Progenitor cell of endocrine pancreas (in vitro differentiated cells): Measurements from ENCODE around the gene GRIN2A. TPM values are rescaled to one million over a fixed set of nuclear protein-coding genes. Genes with fewer than 3 reads are reported as not detected.

Source experiments
- DNase-seq: peaks from one replicate; pipeline ENCODE4 v3.0.0; 2021; ENCODE audit warnings: low spot score; ENCODE audit not compliant: unreplicated experiment
- H3K27ac Mint-ChIP-seq: 2 replicates; pipeline ENCODE4 v1.8.0; 2021; ENCODE audit warnings: mild to moderate bottlenecking, moderate library complexity, mixed read lengths
- H3K27me3 Mint-ChIP-seq: 2 replicates; pipeline ENCODE4 v1.8.0; 2021; ENCODE audit warnings: mixed read lengths
- H3K36me3 Mint-ChIP-seq: 2 replicates; pipeline ENCODE4 v1.8.0; 2022; ENCODE audit warnings: mixed read lengths; ENCODE audit not compliant: insufficient read depth
- H3K4me1 Mint-ChIP-seq: 2 replicates; pipeline ENCODE4 v1.8.0; 2021; ENCODE audit warnings: low read depth, mixed read lengths
- H3K4me3 Mint-ChIP-seq: 2 replicates; pipeline ENCODE4 v1.8.0; 2021; ENCODE audit warnings: low read depth, mild to moderate bottlenecking, moderate library complexity, mixed read lengths
- H3K9me3 Mint-ChIP-seq: 2 replicates; pipeline ENCODE4 v1.8.0; 2021; ENCODE audit warnings: low read depth, mixed read lengths
- CTCF ChIP-seq: fragments of 200-600 bp; sonication (generic); IDR thresholded peaks from one replicate; pipeline ENCODE4 v1.5.0; 2021; ENCODE audit warnings: antibody characterized with exemption, mild to moderate bottlenecking; ENCODE audit not compliant: unreplicated experiment
- total RNA-seq: library from RNA; stranded (reverse); gene quantifications from 2 replicates; pipeline ENCODE4 v1.2.1, GENCODE V29; 2021

Gene GRIN2A
- total RNA-seq, 1 donor from 2014 or later, result 1.7 TPM

GRCh38 chr16:10225653-10226052 is 43.4 kb upstream of the GRIN2A start:
- DNase-seq, result no peak
- no peak overlapping the region for H3K4me3 Mint-ChIP-seq
- peaks cover 6% of the 10 kb centered on the region for H3K27me3 Mint-ChIP-seq
- H3K4me1 Mint-ChIP-seq, result peaks cover 5% of the 10 kb centered on the region
- no peak for TF ChIP-seq CTCF
- H3K27ac Mint-ChIP-seq, result no peak overlapping the region
- H3K36me3 Mint-ChIP-seq, result no peaks in the 10 kb centered on the region
- no peaks in the 10 kb centered on the region for H3K9me3 Mint-ChIP-seq

DNA sequence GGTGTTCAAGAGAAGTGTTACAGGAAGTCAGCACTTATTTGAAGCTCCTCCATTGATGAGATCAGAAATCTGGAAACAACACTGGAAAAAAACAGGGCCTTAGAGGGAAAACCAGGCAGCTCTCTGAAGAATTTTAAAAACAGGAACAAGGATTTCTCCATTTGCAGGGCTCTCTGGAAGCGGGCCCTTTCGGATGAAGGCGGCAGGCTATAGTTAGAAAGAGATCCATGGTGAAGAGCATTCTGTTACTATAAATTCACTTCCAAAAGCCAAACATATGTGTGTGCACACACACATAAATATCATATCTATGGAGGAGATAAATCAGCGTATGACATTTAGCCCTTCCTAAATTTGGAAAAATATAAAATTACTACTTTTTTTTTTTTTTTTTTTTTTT is 42.6 kb upstream of the GRIN2A start:
- H3K27ac Mint-ChIP-seq, result no peak overlapping the region
- no peaks in the 10 kb centered on the region for H3K36me3 Mint-ChIP-seq
- peaks cover 6% of the 10 kb centered on the region for H3K4me1 Mint-ChIP-seq
- peaks cover 6% of the 10 kb centered on the region for H3K27me3 Mint-ChIP-seq
- H3K9me3 Mint-ChIP-seq, result no peaks in the 10 kb centered on the region
- TF ChIP-seq CTCF, result no peak
- no peak for DNase-seq
- H3K4me3 Mint-ChIP-seq, result no peak overlapping the region

- no peak for TF ChIP-seq CTCF
- H3K36me3 Mint-ChIP-seq, result no peaks in the 10 kb centered on the region
- peaks cover 5% of the 10 kb centered on the region for H3K4me1 Mint-ChIP-seq
- no peak overlapping the region for H3K4me3 Mint-ChIP-seq
- peaks cover 11% of the 10 kb centered on the region for H3K27me3 Mint-ChIP-seq
- DNase-seq, result no peak
- H3K9me3 Mint-ChIP-seq, result no peaks in the 10 kb centered on the region
- no peak overlapping the region for H3K27ac Mint-ChIP-seq
These were observed 38.7 kb upstream of the GRIN2A start for GRCh38 chr16:10220942-10221341.

- no peak for DNase-seq
- Mint-ChIP-seq H3K27ac (no peak overlapping the region), H3K9me3 (no peaks in the 10 kb centered on the region), H3K4me3 (no peak overlapping the region), H3K27me3 (peaks cover 11% of the 10 kb centered on the region), H3K36me3 (no peaks in the 10 kb centered on the region), H3K4me1 (peaks cover 5% of the 10 kb centered on the region)
- no peak for TF ChIP-seq CTCF
These were observed 37.5 kb upstream of the GRIN2A start for GRCh38 chr16:10219742-10220141.

DNA sequence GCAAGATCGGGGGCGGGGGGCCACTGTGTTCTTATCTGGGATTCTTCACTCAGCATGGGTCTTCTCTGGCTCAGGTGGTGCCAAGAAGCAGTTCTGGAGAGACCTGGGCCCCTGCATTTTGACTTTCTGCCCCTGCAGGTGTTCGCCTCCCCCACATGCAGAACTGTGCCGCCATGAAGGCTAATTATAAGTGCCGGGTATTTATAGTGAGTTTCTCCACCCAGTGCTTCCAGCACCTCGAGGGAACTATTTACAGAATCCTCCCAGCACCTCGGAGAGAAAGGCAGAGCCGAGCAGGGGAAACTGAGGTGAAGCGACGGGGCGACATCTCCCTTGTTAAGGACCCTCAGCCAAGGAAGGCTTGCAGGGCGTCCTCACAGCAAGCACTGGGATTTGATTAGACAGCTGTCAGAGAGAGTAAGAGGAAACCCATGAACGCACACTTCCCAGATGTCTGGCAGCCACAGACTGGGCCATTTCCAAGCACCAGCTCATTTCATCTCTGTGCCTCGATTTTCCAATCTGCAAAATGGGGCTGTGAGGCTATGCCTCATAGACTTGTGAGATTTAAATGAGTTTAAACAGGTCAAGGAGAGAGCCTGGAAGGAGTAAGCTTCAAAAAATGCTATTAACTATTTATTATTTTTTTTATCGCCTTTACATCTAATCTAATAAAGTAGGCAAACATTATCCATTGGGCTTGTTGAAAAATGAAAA is 36.4 kb upstream of the GRIN2A start:
- Mint-ChIP-seq H3K4me3 (no peak overlapping the region), H3K27me3 (peaks cover 13% of the 10 kb centered on the region), H3K4me1 (peaks cover 5% of the 10 kb centered on the region), H3K27ac (no peak overlapping the region), H3K36me3 (no peaks in the 10 kb centered on the region), H3K9me3 (no peaks in the 10 kb centered on the region)
- no peak for TF ChIP-seq CTCF
- DNase-seq, result no peak
